B cell (primary cell): ENCODE results near the gene ACR.

Experiments
- CTCF ChIP-seq: fragments of 200-600 bp; IDR thresholded peaks from one replicate; pipeline ENCODE4 v1.8.0; 2022; ENCODE audit warnings: antibody characterized with exemption, mild to moderate bottlenecking
- EZH2 ChIP-seq: IDR thresholded peaks from 2 replicates; pipeline ENCODE4 v1.6.1; 2012; ENCODE audit warnings: borderline replicate concordance, low read depth, mild to moderate bottlenecking, moderate library complexity, low read length; ENCODE audit not compliant: insufficient read depth, poor library complexity, severe bottlenecking

DNA sequence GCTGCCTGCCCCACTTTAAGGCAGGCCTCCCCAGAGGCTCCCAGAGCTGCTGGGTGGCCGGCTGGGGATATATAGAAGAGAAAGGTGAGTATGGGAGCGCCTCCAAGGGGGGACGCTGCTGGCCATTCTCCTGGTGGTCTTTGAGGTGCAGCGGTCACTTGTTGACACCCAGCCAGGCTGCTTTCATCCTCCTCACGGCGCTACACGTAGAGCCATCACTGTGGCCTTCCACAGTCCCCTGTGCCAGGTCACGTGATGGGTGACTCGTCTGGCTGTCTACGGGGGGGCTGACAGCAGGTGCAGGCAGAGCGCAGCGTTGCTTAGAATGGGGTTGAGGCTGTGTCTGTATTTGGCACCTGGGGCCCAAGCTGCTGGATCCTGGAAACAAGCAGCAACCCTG, 1.9 kb downstream of the ACR start:
- TF ChIP-seq CTCF (no peak), EZH2 (no peak)
